Common myeloid progenitor, CD34-positive (primary cell): ENCODE measurements around the gene GIGYF2.

Experiments used
- CTCF ChIA-PET: fragments of 350-600 bp; sonication (Branson Sonifier 250); formaldehyde crosslinking; loops from one replicate; lab custom pipeline; 2021; ENCODE audit warnings: antibody characterized with exemption; lab: Charles Lee
- POLR2A ChIA-PET: fragments of 350-600 bp; sonication (Branson Sonifier 250); formaldehyde crosslinking; loops from one replicate; lab custom pipeline; 2021; ENCODE audit warnings: antibody characterized with exemption; lab: Charles Lee
- DNase-seq, 3 donors: peaks; one replicate each; pipeline versions ENCODE4 v3.0.0 to v3.0.0-alpha.2; 2013
- H3K27ac ChIP-seq, 2 experiments: 1 replicate in 1 of 2; 2 replicates in 1 of 2; pipeline ENCODE4 v1.7.0; 2013; ENCODE audit warnings: inconsistent platforms in 2 of 2, low read length in 2 of 2, mild to moderate bottlenecking in 2 of 2, low read depth in 1 of 2, moderate library complexity in 1 of 2; ENCODE audit not compliant: severe bottlenecking in 2 of 2, insufficient read depth in 1 of 2, poor library complexity in 1 of 2
- H3K27me3 ChIP-seq, 5 experiments: replicated peaks in 2 of 5; 1 replicate in 3 of 5; 2 replicates in 2 of 5; pipeline versions ENCODE4 v1.6.1 to v1.7.0; 2013; ENCODE audit warnings: low read length in 4 of 5, mild to moderate bottlenecking in 2 of 5, moderate library complexity in 2 of 5, inconsistent platforms in 1 of 5; ENCODE audit not compliant: insufficient read depth in 5 of 5, control insufficient read depth in 4 of 5
- H3K36me3 ChIP-seq, 4 experiments: 1 replicate in 2 of 4; 2 replicates in 2 of 4; pipeline versions ENCODE4 v1.6.1 to v1.7.0; 2013; ENCODE audit warnings: low read length in 3 of 4, control low read depth in 1 of 4, mild to moderate bottlenecking in 1 of 4; ENCODE audit not compliant: control insufficient read depth in 4 of 4, insufficient read depth in 4 of 4
- H3K4me1 ChIP-seq, 4 experiments: 1 replicate in 3 of 4; 2 replicates in 1 of 4; pipeline versions ENCODE4 v1.6.1 to v1.7.1; 2013; ENCODE audit warnings: low read length in 3 of 4, mild to moderate bottlenecking in 3 of 4, control low read depth in 1 of 4, inconsistent platforms in 1 of 4, moderate library complexity in 1 of 4; ENCODE audit not compliant: control insufficient read depth in 4 of 4, insufficient read depth in 4 of 4; ENCODE audit errors: control extremely low read depth in 1 of 4
- H3K4me3 ChIP-seq, 7 experiments: 1 replicate in 4 of 7; 2 replicates in 3 of 7; pipeline versions ENCODE4 v1.5.1 to v1.7.0; 2013; ENCODE audit warnings: mild to moderate bottlenecking in 7 of 7, low read length in 6 of 7, moderate library complexity in 6 of 7, inconsistent platforms in 2 of 7, low read depth in 2 of 7, control low read depth in 1 of 7; ENCODE audit not compliant: insufficient read depth in 4 of 7, control insufficient read depth in 1 of 7; ENCODE audit errors: extremely low read depth in 1 of 7
- H3K9me3 ChIP-seq, 5 experiments: 1 replicate in 4 of 5; 2 replicates in 1 of 5; pipeline versions ENCODE4 v1.6.1 to v1.7.1; 2013; ENCODE audit warnings: low read length in 4 of 5, mild to moderate bottlenecking in 2 of 5, inconsistent platforms in 1 of 5, low read depth in 1 of 5, moderate library complexity in 1 of 5; ENCODE audit not compliant: control insufficient read depth in 4 of 5, insufficient read depth in 2 of 5; ENCODE audit errors: control extremely low read depth in 1 of 5
- WGBS: methylation state at CpG from one replicate; pipeline ENCODE4 v1.1.5; 2013; ENCODE audit not compliant: insufficient coverage; 5-methylcytosine and 5-hydroxymethylcytosine counted together

Gene GIGYF2

GRCh38 chr2:232798187-232798586 is 101.1 kb downstream of the GIGYF2 start:
- CTCF ChIA-PET = interaction anchor here (1.4 kb wide), 1 partner anchor 42 kb away, joined by 5 read pairs; no protein-coding TSS in a partner anchor

GRCh38 chr2:232800166-232800565 is 103.0 kb downstream of the GIGYF2 start:
- CTCF ChIA-PET = no interaction called here
- H3K27ac ChIP-seq = no peak overlapping the region
- no peak overlapping the region for H3K4me3 ChIP-seq
- no peaks in the 10 kb centered on the region for H3K4me1 ChIP-seq
- POLR2A ChIA-PET = no interaction called here
- DNase-seq = no peak
- no peaks in the 10 kb centered on the region for H3K27me3 ChIP-seq
- WGBS = no CpG with 5 or more reads among the region's 2 CpGs
- H3K36me3 ChIP-seq = peaks cover 15 to 62% (median 40%) of the 10 kb centered on the region in 4 experiments
- H3K9me3 ChIP-seq = peaks cover 0 to 12% (median 2%) of the 10 kb centered on the region in 5 experiments

More at GRCh38 chr2:232798187-232798586, 101.1 kb downstream of the GIGYF2 start:
- no peak overlapping the region for H3K4me3 ChIP-seq
- H3K4me1 ChIP-seq = no peaks in the 10 kb centered on the region
- no peak overlapping the region for H3K27ac ChIP-seq
- POLR2A ChIA-PET = no interaction called here
- DNase-seq = no peak
- H3K9me3 ChIP-seq = peaks cover 0 to 10% (median 2%) of the 10 kb centered on the region in 5 experiments
- peaks cover 24 to 78% (median 53%) of the 10 kb centered on the region in 4 experiments for H3K36me3 ChIP-seq
- H3K27me3 ChIP-seq = no peaks in the 10 kb centered on the region

DNA sequence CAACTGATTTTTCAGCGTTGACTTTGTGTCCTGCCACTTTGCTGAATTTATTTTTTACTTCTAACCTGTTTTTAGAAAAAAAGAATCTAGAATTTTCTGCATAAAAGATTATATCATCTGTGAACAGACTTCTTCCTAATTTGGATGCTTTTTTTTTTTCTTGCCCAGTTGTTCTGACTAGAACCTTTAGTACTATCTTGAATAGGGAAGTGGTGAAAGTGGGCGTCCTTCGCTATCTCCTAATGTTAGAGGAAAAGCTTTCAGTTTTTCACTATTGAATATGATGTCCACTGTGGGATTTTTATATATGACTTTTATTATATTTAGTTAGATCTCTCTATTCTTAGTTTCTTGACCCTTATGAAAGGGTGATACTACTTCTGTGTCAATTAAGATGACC is 105.0 kb downstream of the GIGYF2 start:
- Histone ChIP-seq H3K27me3 (no peaks in the 10 kb centered on the region), H3K4me3 (no peak overlapping the region), H3K27ac (no peak overlapping the region), H3K9me3 (peaks cover 0 to 12% (median 2%) of the 10 kb centered on the region in 5 experiments), H3K36me3 (peaks cover 14 to 58% (median 40%) of the 10 kb centered on the region in 4 experiments), H3K4me1 (no peaks in the 10 kb centered on the region)
- WGBS = no CpG with 5 or more reads among the region's 3 CpGs
- peak in 1 of 3 donors; percentile 15 for DNase-seq
- CTCF ChIA-PET = no interaction called here
- POLR2A ChIA-PET = no interaction called here

GRCh38 chr2:232809349-232810124 is 112.4 kb downstream of the GIGYF2 start:
- CTCF ChIA-PET = interaction anchor here (1.1 to 1.8 kb wide), 2 partner anchors 28 to 49 kb away, joined by 3 to 4 read pairs; no protein-coding TSS in a partner anchor
- DNase-seq = peak in 2 of 3 donors; percentile 1 to 2
- peaks cover 17 to 78% (median 53%) of the 10 kb centered on the region in 4 experiments for H3K36me3 ChIP-seq

GRCh38 chr2:232810444-232810843 is 113.3 kb downstream of the GIGYF2 start:
- no CpG with 5 or more reads among the region's 1 CpG for WGBS
- H3K27ac ChIP-seq = no peak overlapping the region
- H3K9me3 ChIP-seq = no peaks in the 10 kb centered on the region
- no peaks in the 10 kb centered on the region for H3K4me1 ChIP-seq
- DNase-seq = no peak
- H3K27me3 ChIP-seq = no peaks in the 10 kb centered on the region
- H3K36me3 ChIP-seq = peaks cover 20 to 82% (median 57%) of the 10 kb centered on the region in 4 experiments
- POLR2A ChIA-PET = no interaction called here
- CTCF ChIA-PET = interaction anchor here (1.8 kb wide), 1 partner anchor 50 kb away, joined by 4 read pairs; no protein-coding TSS in a partner anchor
- H3K4me3 ChIP-seq = no peak overlapping the region

More at GRCh38 chr2:232809349-232810124, 112.4 kb downstream of the GIGYF2 start:
- 100% methylated on average over 3 of the region's 5 CpGs for WGBS
- POLR2A ChIA-PET = no interaction called here
- H3K9me3 ChIP-seq = peaks cover 0 to 2% (median 0%) of the 10 kb centered on the region in 5 experiments
- H3K4me3 ChIP-seq = no peak overlapping the region
- H3K27me3 ChIP-seq = no peaks in the 10 kb centered on the region
- no peaks in the 10 kb centered on the region for H3K4me1 ChIP-seq
- H3K27ac ChIP-seq = no peak overlapping the region

GRCh38 chr2:232815569-232815968 is 118.4 kb downstream of the GIGYF2 start:
- POLR2A ChIA-PET = no interaction called here
- no peak overlapping the region for H3K27ac ChIP-seq
- no peak overlapping the region for H3K4me3 ChIP-seq
- no peaks in the 10 kb centered on the region for H3K27me3 ChIP-seq
- CTCF ChIA-PET = interaction anchor here (1.1 kb wide), 1 partner anchor 9 kb away, joined by 3 read pairs; no protein-coding TSS in a partner anchor
- H3K36me3 ChIP-seq = peaks cover 38 to 76% (median 52%) of the 10 kb centered on the region in 4 experiments
- no peak for DNase-seq
- H3K4me1 ChIP-seq = no peaks in the 10 kb centered on the region
- WGBS = 96% methylated on average over 3 of the region's 3 CpGs
- H3K9me3 ChIP-seq = no peaks in the 10 kb centered on the region

DNA sequence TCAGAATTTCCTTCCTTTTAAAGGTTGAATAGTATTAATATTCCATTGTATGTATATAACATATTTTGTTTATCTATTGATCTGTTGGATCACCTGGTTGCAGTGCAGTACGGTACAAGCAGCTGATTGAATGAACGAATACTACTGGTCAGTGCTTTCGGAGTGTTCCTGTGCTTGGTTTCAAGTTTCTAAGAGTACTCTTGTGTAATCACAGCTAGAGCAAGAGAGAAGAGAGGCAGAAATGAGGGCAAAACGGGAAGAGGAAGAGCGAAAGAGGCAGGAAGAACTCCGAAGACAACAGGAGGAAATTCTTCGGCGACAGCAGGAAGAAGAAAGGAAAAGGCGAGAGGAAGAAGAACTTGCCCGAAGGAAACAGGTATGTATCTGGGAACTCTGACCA is 119.5 kb downstream of the GIGYF2 start:
- H3K27ac ChIP-seq = no peak overlapping the region
- no peaks in the 10 kb centered on the region for H3K27me3 ChIP-seq
- 100% methylated on average over 10 of the region's 10 CpGs for WGBS
- no peaks in the 10 kb centered on the region for H3K4me1 ChIP-seq
- H3K36me3 ChIP-seq = peaks cover 35 to 72% (median 54%) of the 10 kb centered on the region in 4 experiments
- H3K9me3 ChIP-seq = no peaks in the 10 kb centered on the region
- DNase-seq = no peak
- POLR2A ChIA-PET = no interaction called here
- no peak overlapping the region for H3K4me3 ChIP-seq
- CTCF ChIA-PET = interaction anchor here (0.7 kb wide), 1 partner anchor 42 kb away, joined by 3 read pairs; no protein-coding TSS in a partner anchor
